Measurements from ENCODE around the gene PHLDB3.

The PHLDB3 gene

GRCh38 chr19:43496960-43497359 lies 7.6 kb downstream of the PHLDB3 start:
- DNase-seq, result no peak

DNA sequence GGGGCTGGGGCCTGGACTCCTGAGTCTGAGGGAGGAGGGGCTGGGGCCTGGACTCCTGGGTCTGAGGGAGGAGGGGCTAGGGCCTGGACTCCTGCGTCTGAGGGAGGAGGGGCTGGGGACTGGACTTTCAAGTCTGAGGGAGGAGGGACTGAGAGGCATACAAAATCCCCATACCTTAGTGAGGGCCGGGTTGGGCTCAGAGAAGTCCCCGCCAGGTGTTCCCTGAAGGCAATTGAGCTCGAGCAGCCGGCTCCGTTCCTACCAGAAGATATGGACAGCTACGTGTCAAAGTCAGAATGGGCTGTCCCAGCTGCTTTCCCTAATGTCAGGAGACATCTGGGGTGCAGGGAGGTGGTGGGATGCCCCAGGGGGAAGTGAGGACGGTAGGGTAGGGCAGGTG lies 9.5 kb downstream of the PHLDB3 start:
- no peak for DNase-seq

- no peak for DNase-seq
Measured at GRCh38 chr19:43490759-43491158, 13.8 kb downstream of the PHLDB3 start.

GRCh38 chr19:43489979-43490599 lies 14.5 kb downstream of the PHLDB3 start:
- DNase-seq, result no peak

DNA sequence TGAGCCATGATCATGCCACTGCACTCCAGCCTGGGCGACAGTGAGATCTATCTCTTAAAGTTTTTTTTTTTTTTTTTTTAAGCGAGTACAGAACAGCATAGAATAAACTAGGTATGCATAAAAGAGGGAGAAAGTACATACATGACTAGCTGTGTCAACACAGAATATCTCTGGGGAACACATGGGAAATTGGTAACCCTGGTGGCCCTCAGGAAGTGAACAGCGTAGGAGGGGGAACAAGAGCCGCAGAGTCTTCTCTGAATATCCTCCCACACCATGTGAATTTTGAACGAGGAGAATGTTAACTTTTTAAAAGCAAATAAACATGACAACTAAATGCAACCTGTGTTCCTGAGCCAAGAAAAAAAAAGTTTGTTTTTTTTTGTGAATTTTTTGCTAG lies 15.2 kb downstream of the PHLDB3 start:
- no peak for DNase-seq

DNA sequence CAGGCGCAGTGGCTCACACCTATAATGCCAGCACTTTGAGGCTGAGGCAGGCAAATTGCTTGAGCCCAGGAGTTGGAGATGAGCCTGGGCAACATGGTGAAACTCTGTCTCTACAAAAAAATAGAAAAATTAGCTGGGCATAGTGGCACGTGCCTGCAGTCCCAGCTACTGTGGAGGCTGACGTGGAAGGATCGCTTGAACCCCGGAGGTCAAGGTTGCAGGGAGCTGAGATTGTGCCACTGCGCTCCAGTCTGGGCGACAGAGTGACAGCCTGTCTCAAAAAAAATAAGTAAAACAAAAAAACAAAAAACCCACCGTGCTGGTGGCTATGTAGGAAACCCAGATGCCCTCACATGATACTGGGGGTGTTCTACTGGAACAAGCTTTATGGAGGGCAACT lies 16.4 kb downstream of the PHLDB3 start:
- DNase-seq, result no peak

- no peak for DNase-seq
Measured at GRCh38 chr19:43486412-43486811, 18.1 kb downstream of the PHLDB3 start.

DNA sequence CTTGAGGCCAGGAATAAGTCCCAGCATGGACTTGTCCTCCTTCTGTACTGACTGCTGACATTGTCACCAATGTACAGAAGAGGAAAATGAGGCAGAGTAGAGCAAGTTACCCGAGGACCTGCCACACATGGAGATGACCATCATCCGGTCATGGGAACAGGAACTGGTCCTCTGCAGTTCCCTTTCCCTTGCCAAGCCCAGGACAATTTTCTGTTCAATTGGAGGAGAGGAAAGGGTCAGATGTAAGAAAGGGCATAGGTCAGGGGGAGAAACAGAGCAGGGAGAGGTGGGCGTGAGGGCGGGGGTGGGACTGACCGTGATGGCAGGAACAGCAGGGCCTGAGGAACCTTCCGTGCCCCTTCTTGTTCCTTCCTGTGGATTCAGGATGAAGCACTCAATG lies 18.6 kb downstream of the PHLDB3 start:
- DNase-seq, result no peak

GRCh38 chr19:43483281-43483680 lies 21.3 kb downstream of the PHLDB3 start:
- DNase-seq, result no peak

GRCh38 chr19:43482193-43482592 lies 22.4 kb downstream of the PHLDB3 start:
- no peak for DNase-seq

DNA sequence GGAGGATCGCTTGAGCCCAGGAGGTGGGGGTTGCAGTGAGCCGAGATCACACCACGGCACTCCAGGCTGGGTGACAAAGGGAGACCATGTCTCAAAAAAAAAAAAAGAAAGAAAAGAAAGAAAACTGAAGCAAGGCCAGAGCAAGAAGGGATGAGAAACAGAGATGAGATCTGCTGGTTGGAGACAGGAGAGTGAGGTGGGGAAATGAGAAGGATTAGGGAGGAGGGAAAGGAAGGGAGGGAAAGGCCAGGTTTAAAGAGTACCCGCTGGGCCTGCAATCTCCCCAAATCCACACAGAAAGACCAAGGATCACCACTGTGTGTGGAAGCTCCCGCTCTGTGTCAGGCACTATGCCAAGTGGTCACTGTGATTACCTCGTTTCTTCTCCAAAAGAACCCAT lies 22.8 kb downstream of the PHLDB3 start:
- DNase-seq, result no peak

DNA sequence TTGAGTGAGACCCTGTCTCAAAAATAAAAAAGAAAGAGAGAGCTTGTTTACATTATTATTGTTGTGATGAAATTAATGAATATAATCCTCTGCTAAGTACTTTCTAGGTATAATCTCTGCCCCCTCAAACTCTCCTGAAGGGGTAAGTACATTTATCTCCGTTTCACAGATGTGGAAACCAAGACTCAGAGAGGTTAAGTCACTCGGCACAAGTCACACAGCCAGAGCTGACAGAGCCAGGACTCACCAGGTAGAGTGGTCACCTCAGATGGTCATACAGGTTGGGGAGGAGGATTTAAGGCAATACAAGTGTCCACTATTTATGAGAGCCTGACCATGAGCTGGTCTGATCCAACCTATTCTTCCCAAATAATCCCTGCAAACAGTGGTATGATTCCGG lies 24.0 kb downstream of the PHLDB3 start:
- no peak for DNase-seq

DNA sequence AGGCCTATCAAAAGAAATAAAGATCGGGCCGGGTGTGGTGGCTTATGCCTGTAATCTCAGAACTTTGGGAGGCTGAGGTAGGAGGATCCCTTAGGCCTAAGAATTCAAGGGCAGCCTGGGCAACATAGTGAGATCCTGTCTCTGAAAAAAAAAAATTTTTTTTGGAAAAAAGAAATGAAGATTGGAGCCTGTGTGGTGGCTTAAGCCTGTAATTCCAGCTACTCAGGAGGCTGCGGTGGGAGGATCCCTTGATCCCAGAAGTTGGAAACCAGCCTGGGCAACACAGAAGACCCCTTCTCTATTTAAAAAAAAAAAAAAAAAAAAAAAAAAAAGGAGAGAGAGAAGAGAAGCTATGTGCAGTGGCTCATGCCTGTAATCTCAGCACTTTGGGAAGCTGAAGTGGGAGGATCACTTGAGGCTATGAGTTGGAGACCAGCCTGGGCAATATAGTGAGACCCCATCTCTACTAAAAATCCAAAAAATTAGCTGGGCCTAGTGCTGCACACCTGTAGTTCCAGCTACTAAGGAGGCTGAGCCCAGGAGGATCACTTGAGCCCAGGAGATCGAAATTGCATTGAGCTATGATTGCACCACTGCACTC lies 24.5 kb downstream of the PHLDB3 start:
- no peak for DNase-seq

DNA sequence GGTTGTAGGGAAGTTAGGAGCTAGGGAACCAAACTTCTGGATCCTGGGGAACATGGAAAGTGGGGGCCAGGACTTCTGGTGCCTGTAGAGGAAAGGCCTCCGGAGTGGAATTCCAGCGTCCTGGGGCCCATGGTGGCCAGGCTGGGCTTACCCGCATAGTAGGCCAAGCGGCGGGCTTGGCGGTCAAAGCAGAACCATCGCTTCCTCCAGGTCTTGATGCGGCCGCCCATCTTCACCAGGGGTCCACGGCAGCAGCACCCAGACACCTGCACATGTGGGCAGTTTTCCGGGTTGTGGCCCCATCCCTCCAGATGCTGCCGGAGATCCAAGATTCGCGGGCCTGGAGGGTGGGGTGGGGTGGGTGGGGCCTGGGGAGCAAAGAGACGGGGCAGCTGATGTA lies 25.3 kb downstream of the PHLDB3 start:
- no peak for DNase-seq

DNA sequence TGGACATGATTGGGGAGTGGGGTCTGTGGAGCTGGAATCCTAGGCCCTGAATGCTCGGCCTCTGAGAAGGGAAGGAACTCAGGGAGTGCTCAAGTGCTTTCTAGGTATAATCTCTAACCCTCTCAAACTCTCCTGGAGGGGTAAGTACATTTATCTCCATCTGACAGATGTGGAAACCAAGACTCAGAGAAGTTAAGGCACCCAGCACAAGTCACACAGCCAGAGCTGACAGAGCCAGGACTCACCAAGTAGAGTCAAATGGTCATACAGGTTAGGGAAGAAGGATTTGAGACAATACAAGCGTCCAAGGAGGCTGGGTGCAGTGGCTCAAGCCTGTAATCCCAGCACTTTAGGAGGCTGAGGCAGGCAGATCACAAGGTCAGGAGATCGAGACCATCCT lies 26.2 kb downstream of the PHLDB3 start:
- DNase-seq, result no peak

DNA sequence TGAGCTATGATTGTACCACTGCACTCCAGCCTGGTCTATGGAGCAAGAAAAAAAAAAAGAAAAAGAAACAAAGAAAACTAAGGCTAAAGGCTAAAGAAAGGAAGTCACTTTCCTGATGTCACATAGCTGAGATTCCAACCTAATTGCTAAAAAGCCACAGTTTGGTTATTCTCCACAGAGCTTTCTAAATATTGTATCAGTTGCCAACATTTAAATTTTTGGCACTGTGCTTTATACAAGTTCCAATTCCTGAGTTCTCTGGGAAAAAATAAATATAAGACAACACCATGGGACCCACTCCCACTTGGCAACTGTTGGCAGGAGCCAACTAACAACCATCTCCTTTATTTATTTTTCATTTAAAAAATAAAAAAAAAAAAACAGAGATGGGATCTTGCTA lies 27.9 kb downstream of the PHLDB3 start:
- DNase-seq, result no peak

- DNase-seq, result peak; percentile 70
Measured at GRCh38 chr19:43474986-43475705, 29.4 kb downstream of the PHLDB3 start.

DNA sequence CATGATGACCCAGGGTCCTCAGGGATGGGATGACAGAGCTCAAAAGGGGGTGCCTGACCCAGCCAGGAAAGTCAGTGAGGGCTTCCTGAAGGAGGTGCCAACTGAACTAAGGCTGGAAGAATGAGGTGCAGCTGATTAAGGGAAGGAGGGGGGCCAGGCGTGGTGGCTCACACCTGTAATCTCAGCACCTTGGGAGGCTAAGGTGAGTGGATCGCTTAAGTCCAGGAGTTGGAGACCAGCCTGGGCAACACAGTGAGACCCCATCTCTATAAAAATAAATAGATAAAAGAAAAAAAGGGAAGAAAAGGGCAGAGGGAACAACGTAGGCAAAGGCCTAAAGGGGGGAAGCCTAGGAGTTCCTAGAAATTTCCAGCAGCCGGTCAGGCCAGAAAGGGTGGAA lies 30.1 kb downstream of the PHLDB3 start:
- no peak for DNase-seq

GRCh38 chr19:43471091-43471490 lies 33.5 kb downstream of the PHLDB3 start:
- no peak for DNase-seq

GRCh38 chr19:43470288-43470687 lies 34.3 kb downstream of the PHLDB3 start:
- no peak for DNase-seq

DNA sequence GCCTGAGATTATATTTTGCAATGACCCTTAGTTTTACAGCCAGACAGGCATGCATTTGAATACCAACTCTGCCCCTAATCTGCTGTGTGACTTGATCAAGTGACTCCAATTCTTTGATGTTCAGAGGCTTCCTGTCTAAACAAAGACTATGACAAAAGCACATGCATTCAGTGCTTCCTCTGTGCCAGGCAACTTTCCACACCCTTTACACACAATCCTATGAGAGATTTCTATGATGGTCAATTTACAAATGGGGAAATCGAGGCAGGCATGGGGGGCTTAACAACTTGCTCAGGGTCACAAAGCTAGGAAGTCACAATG lies 35.4 kb downstream of the PHLDB3 start:
- DNase-seq, result no peak

DNA sequence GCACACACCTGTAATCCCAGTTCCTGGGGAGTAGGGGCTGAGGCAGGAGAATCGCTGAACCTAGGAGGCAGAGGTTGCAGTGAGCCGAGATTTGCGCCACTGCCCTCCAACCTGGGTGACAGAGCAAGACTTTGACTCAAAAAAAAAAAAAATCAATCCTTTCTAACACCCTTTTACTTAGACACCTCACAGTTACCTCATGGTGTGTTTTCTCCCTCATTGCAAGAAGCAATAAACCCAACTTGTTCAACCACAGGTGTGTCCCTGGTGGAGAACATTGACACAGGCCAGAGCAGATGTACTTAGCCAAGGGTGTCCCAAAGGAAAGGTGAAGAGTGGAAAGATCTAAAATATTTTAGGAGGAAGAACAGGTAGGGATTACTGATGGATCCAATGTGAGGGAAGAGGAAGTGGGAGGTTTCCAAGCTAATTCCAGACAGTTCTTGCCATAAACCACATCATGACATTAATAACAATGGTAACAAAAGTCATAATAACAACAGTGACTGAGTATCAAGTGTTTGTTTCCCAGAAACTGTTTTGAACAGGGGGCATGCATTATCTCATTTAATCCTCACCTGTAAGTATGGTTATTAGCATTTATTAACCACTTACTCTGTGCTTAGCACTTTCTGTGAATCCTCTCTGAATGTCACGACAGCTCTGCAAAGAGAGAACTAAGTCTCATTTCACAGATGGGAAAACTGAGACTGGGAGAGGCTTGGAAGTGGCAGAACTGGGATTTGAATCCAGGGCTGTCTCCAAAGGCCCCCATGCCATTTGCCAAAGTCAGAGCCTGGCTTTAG lies 36.0 kb downstream of the PHLDB3 start:
- no peak for DNase-seq

- DNase-seq, result no peak
Measured at GRCh38 chr19:43467730-43468129, 36.8 kb downstream of the PHLDB3 start.

DNA sequence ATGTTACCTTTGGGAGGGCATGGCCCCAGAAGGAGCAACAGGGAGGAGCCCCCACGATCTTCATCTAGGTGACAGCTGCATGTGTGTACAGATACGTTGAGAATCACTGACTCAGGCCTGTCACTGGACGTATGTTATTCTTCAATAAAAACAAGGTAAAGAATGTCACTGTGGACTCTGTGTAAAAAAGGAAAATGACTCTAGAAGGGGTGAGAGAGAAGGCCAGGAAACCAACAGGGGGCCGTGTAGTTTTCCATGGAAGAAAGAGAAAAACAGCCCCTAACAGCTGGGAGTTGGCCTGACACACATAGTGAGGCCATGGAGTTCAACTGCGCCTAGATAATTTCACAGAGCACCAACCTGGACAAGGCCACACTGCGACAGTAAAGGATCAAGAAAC lies 37.3 kb downstream of the PHLDB3 start:
- DNase-seq, result no peak

Measured in GOT3 (cell line).